Measurements from ENCODE around the gene SUGP2. TPM values are rescaled to one million over a fixed set of nuclear protein-coding genes. Genes with fewer than 3 reads are reported as not detected.

SUGP2 gene
- total RNA-seq, 1 donor from 2014 or later, result 75.6 TPM

DNA sequence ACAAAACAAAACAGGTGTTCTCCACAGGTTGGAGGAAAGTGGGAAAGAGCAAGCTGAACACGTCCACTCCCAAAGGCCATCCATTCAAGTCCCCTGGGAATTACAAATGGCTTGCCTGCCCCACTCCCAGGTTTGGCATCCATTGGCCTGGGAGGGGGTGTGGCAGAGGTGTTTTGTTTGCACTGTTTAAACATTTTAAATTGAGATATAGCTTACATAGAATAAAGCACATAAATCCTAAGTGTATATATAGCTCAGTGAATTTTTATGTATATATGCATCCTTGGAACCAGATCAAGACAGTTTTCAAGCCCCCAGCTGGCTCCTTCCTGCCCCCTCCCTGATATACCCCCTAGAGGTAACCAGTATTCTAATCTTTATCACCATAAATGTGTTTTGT, 43.2 kb upstream of the SUGP2 start:
- intact Hi-C loops (cut with DNase I), result no loop called here
- H3K4me3 ChIP-seq, result no peak overlapping the region
- no peak overlapping the region for H3K27ac ChIP-seq
- no peaks in the 10 kb centered on the region for H3K36me3 ChIP-seq
- no peaks in the 10 kb centered on the region for H3K27me3 ChIP-seq
- peaks cover 3% of the 10 kb centered on the region for H3K4me1 ChIP-seq
- H3K9me3 ChIP-seq, result no peaks in the 10 kb centered on the region
- DNase-seq (no peak), ATAC-seq (no peak)
- TF ChIP-seq, protein P1, sequence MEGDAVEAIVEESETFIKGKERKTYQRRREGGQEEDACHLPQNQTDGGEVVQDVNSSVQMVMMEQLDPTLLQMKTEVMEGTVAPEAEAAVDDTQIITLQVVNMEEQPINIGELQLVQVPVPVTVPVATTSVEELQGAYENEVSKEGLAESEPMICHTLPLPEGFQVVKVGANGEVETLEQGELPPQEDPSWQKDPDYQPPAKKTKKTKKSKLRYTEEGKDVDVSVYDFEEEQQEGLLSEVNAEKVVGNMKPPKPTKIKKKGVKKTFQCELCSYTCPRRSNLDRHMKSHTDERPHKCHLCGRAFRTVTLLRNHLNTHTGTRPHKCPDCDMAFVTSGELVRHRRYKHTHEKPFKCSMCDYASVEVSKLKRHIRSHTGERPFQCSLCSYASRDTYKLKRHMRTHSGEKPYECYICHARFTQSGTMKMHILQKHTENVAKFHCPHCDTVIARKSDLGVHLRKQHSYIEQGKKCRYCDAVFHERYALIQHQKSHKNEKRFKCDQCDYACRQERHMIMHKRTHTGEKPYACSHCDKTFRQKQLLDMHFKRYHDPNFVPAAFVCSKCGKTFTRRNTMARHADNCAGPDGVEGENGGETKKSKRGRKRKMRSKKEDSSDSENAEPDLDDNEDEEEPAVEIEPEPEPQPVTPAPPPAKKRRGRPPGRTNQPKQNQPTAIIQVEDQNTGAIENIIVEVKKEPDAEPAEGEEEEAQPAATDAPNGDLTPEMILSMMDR (IDR thresholded peaks at IDR 0.05), result no peak

DNA sequence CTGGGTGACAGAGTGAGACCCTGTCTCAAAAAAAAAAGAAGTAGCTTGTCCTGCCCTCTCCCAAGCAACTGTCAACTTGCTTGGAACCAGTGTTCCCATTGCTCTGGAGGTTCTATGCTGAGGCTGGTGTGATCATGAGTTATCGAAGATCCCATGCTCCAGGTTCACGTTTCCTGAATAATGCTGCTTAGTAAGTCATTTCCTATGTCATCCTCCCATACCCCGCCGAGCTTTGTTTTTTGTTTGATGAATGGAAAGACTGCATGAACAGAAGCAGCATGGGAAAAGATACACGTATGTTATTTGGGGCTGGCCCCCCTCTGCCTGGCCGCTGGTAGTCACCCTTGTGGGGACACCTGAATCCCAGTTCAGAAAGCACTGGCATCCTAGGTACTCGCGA, 41.8 kb upstream of the SUGP2 start:
- TF ChIP-seq, protein P1 (IDR thresholded peaks at IDR 0.05), result no peak
- peaks cover 3% of the 10 kb centered on the region for H3K4me1 ChIP-seq
- no peaks in the 10 kb centered on the region for H3K36me3 ChIP-seq
- H3K27ac ChIP-seq, result no peak overlapping the region
- H3K27me3 ChIP-seq, result no peaks in the 10 kb centered on the region
- H3K9me3 ChIP-seq, result no peaks in the 10 kb centered on the region
- ATAC-seq (no peak), DNase-seq (no peak)
- no peak overlapping the region for H3K4me3 ChIP-seq
- intact Hi-C loops (cut with DNase I), result no loop called here

GRCh38 chr19:19074196-19074882, 41.0 kb upstream of the SUGP2 start:
- intact Hi-C loops (cut with DNase I), result no loop called here
- H3K27me3 ChIP-seq, result no peaks in the 10 kb centered on the region
- ATAC-seq (no peak), DNase-seq (no peak)
- no peak overlapping the region for H3K27ac ChIP-seq
- H3K36me3 ChIP-seq, result no peaks in the 10 kb centered on the region
- TF ChIP-seq, protein P1 (IDR thresholded peaks at IDR 0.05), result no peak
- peaks cover 3% of the 10 kb centered on the region for H3K4me1 ChIP-seq
- H3K4me3 ChIP-seq, result no peak overlapping the region
- no peaks in the 10 kb centered on the region for H3K9me3 ChIP-seq

GRCh38 chr19:19071897-19072296, 38.6 kb upstream of the SUGP2 start:
- Histone ChIP-seq H3K36me3 (no peaks in the 10 kb centered on the region), H3K4me1 (peaks cover 12% of the 10 kb centered on the region), H3K27ac (no peak overlapping the region), H3K27me3 (no peaks in the 10 kb centered on the region), H3K4me3 (no peak overlapping the region), H3K9me3 (no peaks in the 10 kb centered on the region)
- no peak for DNase-seq
- intact Hi-C loops (cut with DNase I), result no loop called here
- TF ChIP-seq, protein P1 (IDR thresholded peaks at IDR 0.05), result no peak
- ATAC-seq, result no peak

DNA sequence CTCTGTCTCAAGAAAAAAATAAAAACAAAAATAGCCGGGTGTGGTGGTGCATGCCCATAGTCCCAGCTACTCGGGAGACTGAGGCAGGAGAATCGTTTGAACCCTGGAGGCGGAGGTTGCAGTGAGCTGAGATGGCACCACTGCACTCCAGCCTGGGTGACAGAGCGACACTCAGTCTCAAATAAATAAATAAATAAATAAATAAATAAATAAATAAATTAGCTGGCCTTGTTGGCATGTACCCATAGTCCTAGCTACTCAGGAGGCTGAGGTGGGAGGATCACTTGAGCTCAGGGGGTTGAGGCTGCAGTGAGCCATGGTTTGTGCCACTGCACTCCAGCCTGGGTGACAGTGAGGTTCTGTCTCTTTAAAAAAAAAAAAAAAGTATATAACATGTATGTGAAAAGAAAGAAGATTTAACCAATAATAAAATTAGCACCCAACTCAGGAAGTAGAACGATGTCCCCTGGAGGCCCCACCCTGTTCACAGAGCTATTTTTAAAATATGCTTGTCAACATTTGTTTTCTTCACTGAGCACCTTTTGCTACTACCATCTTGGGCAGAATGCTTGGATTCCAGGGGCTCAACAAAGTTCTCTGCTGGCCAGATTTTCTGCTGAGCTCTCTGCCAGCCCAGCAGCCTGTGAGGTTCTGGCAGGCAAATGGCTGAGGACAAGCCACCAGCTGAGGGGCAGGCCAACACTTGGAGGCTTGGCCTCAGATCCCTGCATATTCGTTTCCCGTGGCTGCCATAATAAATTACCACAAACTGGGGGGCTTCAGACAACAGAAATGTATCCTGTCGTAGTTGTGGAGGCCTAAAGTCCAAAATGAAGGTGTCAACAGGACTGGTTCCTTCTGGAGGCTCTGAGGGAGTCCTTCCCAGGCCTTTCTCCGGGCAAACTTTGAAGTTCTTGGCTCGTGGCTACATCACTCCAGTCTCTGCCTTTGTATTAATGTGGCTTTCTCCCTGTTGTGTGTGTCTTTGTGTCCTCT, 35.6 kb upstream of the SUGP2 start:
- ATAC-seq (no peak), DNase-seq (no peak)
- H3K9me3 ChIP-seq, result no peaks in the 10 kb centered on the region
- H3K4me3 ChIP-seq, result no peak overlapping the region
- TF ChIP-seq, protein P1 (IDR thresholded peaks at IDR 0.05), result no peak
- H3K4me1 ChIP-seq, result peaks cover 18% of the 10 kb centered on the region
- intact Hi-C loops (cut with DNase I), result no loop called here
- no peaks in the 10 kb centered on the region for H3K27me3 ChIP-seq
- H3K27ac ChIP-seq, result no peak overlapping the region
- no peaks in the 10 kb centered on the region for H3K36me3 ChIP-seq
